ENCODE results near the gene TMEM132E.

The TMEM132E gene

GRCh38 chr17:34582185-34582900 lies 3.0 kb downstream of the TMEM132E start:
- no peaks in the 10 kb centered on the region for H3K9me3 ChIP-seq (ENCODE audit: insufficient read depth, low read length, severe bottlenecking)
- TF ChIP-seq EZH2 (IDR thresholded peaks at IDR 0.05; ENCODE audit: borderline replicate concordance, low read depth, low read length, severe bottlenecking), result no peak
- no peak for TF ChIP-seq CTCF (IDR thresholded peaks at IDR 0.05; ENCODE audit: borderline replicate concordance, extremely low read depth, low read length, poor library complexity, severe bottlenecking)
- no peak overlapping the region for H3K4me3 ChIP-seq (ENCODE audit: low read depth in 1 of 2, low read length in 2 of 2)
- H3K27ac ChIP-seq (ENCODE audit: low read length), result no peak overlapping the region
- H2AFZ ChIP-seq (ENCODE audit: low read depth, low read length), result no peak overlapping the region
- H3K27me3 ChIP-seq (ENCODE audit: insufficient read depth, low read length, poor library complexity), result peaks cover 28% of the 10 kb centered on the region
- no peak overlapping the region for H3K4me2 ChIP-seq (ENCODE audit: insufficient read depth, low read length)
- no peak for ATAC-seq (ENCODE audit: insufficient read depth, low read depth)
- no peak for DNase-seq
- no peaks in the 10 kb centered on the region for H3K4me1 ChIP-seq (ENCODE audit: insufficient read depth, low read length)
- no peaks in the 10 kb centered on the region for H3K36me3 ChIP-seq (ENCODE audit: insufficient read depth, low read length)
- no peaks in the 10 kb centered on the region for H3K79me2 ChIP-seq (ENCODE audit: insufficient read depth, low read length)
- H3K9ac ChIP-seq (ENCODE audit: low read depth, low read length), result no peak overlapping the region
- no peaks in the 10 kb centered on the region for H4K20me1 ChIP-seq (ENCODE audit: insufficient read depth, low read length)

GRCh38 chr17:34582901-34583245 lies 3.5 kb downstream of the TMEM132E start:
- no peak for DNase-seq
- no peaks in the 10 kb centered on the region for H4K20me1 ChIP-seq (ENCODE audit: insufficient read depth, low read length)
- H3K4me3 ChIP-seq (ENCODE audit: low read depth in 1 of 2, low read length in 2 of 2), result no peak overlapping the region
- no peaks in the 10 kb centered on the region for H3K9me3 ChIP-seq (ENCODE audit: insufficient read depth, low read length, severe bottlenecking)
- no peak overlapping the region for H3K27ac ChIP-seq (ENCODE audit: low read length)
- H3K9ac ChIP-seq (ENCODE audit: low read depth, low read length), result no peak overlapping the region
- H3K4me2 ChIP-seq (ENCODE audit: insufficient read depth, low read length), result no peak overlapping the region
- no peak overlapping the region for H2AFZ ChIP-seq (ENCODE audit: low read depth, low read length)
- no peaks in the 10 kb centered on the region for H3K36me3 ChIP-seq (ENCODE audit: insufficient read depth, low read length)
- peaks cover 28% of the 10 kb centered on the region for H3K27me3 ChIP-seq (ENCODE audit: insufficient read depth, low read length, poor library complexity)
- no peak for TF ChIP-seq EZH2 (IDR thresholded peaks at IDR 0.05; ENCODE audit: borderline replicate concordance, low read depth, low read length, severe bottlenecking)
- ATAC-seq (ENCODE audit: insufficient read depth, low read depth), result no peak
- no peaks in the 10 kb centered on the region for H3K4me1 ChIP-seq (ENCODE audit: insufficient read depth, low read length)
- no peaks in the 10 kb centered on the region for H3K79me2 ChIP-seq (ENCODE audit: insufficient read depth, low read length)

GRCh38 chr17:34584805-34585416 lies 5.5 kb downstream of the TMEM132E start:
- Histone ChIP-seq H3K79me2 (ENCODE audit: insufficient read depth, low read length) (no peaks in the 10 kb centered on the region), H3K27me3 (ENCODE audit: insufficient read depth, low read length, poor library complexity) (peaks cover 36% of the 10 kb centered on the region), H3K4me1 (ENCODE audit: insufficient read depth, low read length) (no peaks in the 10 kb centered on the region), H3K4me3 (ENCODE audit: low read depth in 1 of 2, low read length in 2 of 2) (no peak overlapping the region), H3K27ac (ENCODE audit: low read length) (no peak overlapping the region), H3K36me3 (ENCODE audit: insufficient read depth, low read length) (no peaks in the 10 kb centered on the region), H4K20me1 (ENCODE audit: insufficient read depth, low read length) (no peaks in the 10 kb centered on the region), H3K9ac (ENCODE audit: low read depth, low read length) (no peak overlapping the region), H3K9me3 (ENCODE audit: insufficient read depth, low read length, severe bottlenecking) (no peaks in the 10 kb centered on the region), H3K4me2 (ENCODE audit: insufficient read depth, low read length) (no peak overlapping the region), H2AFZ (ENCODE audit: low read depth, low read length) (no peak overlapping the region)
- DNase-seq (no peak), ATAC-seq (ENCODE audit: insufficient read depth, low read depth) (peak; percentile 45; the same call in 1 of the 3 replicates)
- TF ChIP-seq CTCF (IDR thresholded peaks at IDR 0.05; ENCODE audit: borderline replicate concordance, extremely low read depth, low read length, poor library complexity, severe bottlenecking), result peak; percentile 42
- TF ChIP-seq EZH2 (IDR thresholded peaks at IDR 0.05; ENCODE audit: borderline replicate concordance, low read depth, low read length, severe bottlenecking), result no peak

GRCh38 chr17:34586346-34586846 lies 7.0 kb downstream of the TMEM132E start:
- H3K9ac ChIP-seq (ENCODE audit: low read depth, low read length), result no peak overlapping the region
- no peak overlapping the region for H3K4me3 ChIP-seq (ENCODE audit: low read depth in 1 of 2, low read length in 2 of 2)
- no peak overlapping the region for H2AFZ ChIP-seq (ENCODE audit: low read depth, low read length)
- no peaks in the 10 kb centered on the region for H3K79me2 ChIP-seq (ENCODE audit: insufficient read depth, low read length)
- DNase-seq (no peak), ATAC-seq (ENCODE audit: insufficient read depth, low read depth) (no peak)
- no peaks in the 10 kb centered on the region for H4K20me1 ChIP-seq (ENCODE audit: insufficient read depth, low read length)
- no peak for TF ChIP-seq CTCF (IDR thresholded peaks at IDR 0.05; ENCODE audit: borderline replicate concordance, extremely low read depth, low read length, poor library complexity, severe bottlenecking)
- no peak for TF ChIP-seq EZH2 (IDR thresholded peaks at IDR 0.05; ENCODE audit: borderline replicate concordance, low read depth, low read length, severe bottlenecking)
- H3K36me3 ChIP-seq (ENCODE audit: insufficient read depth, low read length), result no peaks in the 10 kb centered on the region
- H3K9me3 ChIP-seq (ENCODE audit: insufficient read depth, low read length, severe bottlenecking), result no peaks in the 10 kb centered on the region
- H3K27ac ChIP-seq (ENCODE audit: low read length), result no peak overlapping the region
- H3K4me1 ChIP-seq (ENCODE audit: insufficient read depth, low read length), result no peaks in the 10 kb centered on the region
- peaks cover 36% of the 10 kb centered on the region for H3K27me3 ChIP-seq (ENCODE audit: insufficient read depth, low read length, poor library complexity)
- H3K4me2 ChIP-seq (ENCODE audit: insufficient read depth, low read length), result no peak overlapping the region
